Endodermal cell (in vitro differentiated cells): ENCODE results near the gene TRPV2. TPM values are rescaled to one million over a fixed set of nuclear protein-coding genes. Genes with fewer than 3 reads are reported as not detected.

Source experiments
- DNase-seq: peaks from one replicate; pipeline ENCODE4 v3.0.0-alpha.2; 2017
- H3K27ac ChIP-seq: 2 replicates; pipeline ENCODE4 v1.5.1; 2013; ENCODE audit warnings: mild to moderate bottlenecking, low read depth, low read length, moderate library complexity
- H3K27me3 ChIP-seq: 2 replicates; pipeline ENCODE4 v1.6.1; 2013; ENCODE audit warnings: mild to moderate bottlenecking, low read length, moderate library complexity; ENCODE audit not compliant: insufficient read depth, control insufficient read depth, poor library complexity, severe bottlenecking
- H3K36me3 ChIP-seq: 2 replicates; pipeline ENCODE4 v1.7.0; 2013; ENCODE audit warnings: mild to moderate bottlenecking, low read length, moderate library complexity; ENCODE audit not compliant: control insufficient read depth, insufficient read depth
- H3K4me1 ChIP-seq: one replicate; pipeline ENCODE4 v1.7.0; 2013; ENCODE audit warnings: low read length; ENCODE audit not compliant: control insufficient read depth, insufficient read depth
- H3K4me3 ChIP-seq: 2 replicates; pipeline ENCODE4 v1.5.1; 2013; ENCODE audit warnings: mild to moderate bottlenecking, low read length, moderate library complexity
- H3K9ac ChIP-seq: 2 replicates; pipeline ENCODE4 v1.6.1; 2013; ENCODE audit warnings: mild to moderate bottlenecking, low read length, moderate library complexity; ENCODE audit not compliant: poor library complexity, severe bottlenecking; ENCODE audit errors: extremely low read depth
- H3K9me3 ChIP-seq: 2 replicates; pipeline ENCODE4 v1.6.1; 2013; ENCODE audit warnings: mild to moderate bottlenecking, low read length, moderate library complexity; ENCODE audit not compliant: control insufficient read depth
- H3K27ac Mint-ChIP-seq: 2 replicates; pipeline ENCODE4 v1.8.0; 2020; ENCODE audit warnings: mixed read lengths
- H3K27me3 Mint-ChIP-seq: 2 replicates; pipeline ENCODE4 v1.8.0; 2021; ENCODE audit warnings: mild to moderate bottlenecking, mixed read lengths; ENCODE audit not compliant: insufficient read depth
- H3K36me3 Mint-ChIP-seq: 2 replicates; pipeline ENCODE4 v1.8.0; 2020; ENCODE audit warnings: low read depth, mixed read lengths
- H3K4me1 Mint-ChIP-seq: 2 replicates; pipeline ENCODE4 v1.8.0; 2020; ENCODE audit warnings: mixed read lengths
- H3K4me3 Mint-ChIP-seq: 2 replicates; pipeline ENCODE4 v1.8.0; 2020; ENCODE audit warnings: mild to moderate bottlenecking, moderate library complexity, mixed read lengths
- H3K9me3 Mint-ChIP-seq: 2 replicates; pipeline ENCODE4 v1.8.0; 2020; ENCODE audit warnings: mild to moderate bottlenecking, mixed read lengths
- CTCF ChIP-seq: fragments of 200-600 bp; sonication (generic); conservative IDR thresholded peaks from 2 replicates; pipeline ENCODE4 v1.5.0; 2021; ENCODE audit warnings: antibody characterized with exemption, mild to moderate bottlenecking
- WGBS, 2 experiments: methylation state at CpG; one replicate each; pipeline versions ENCODE4 v1.1.5 to v1.1.7; 2013; ENCODE audit warnings: missing lambda C conversion rate in 2 of 2, mixed read lengths in 1 of 2; ENCODE audit not compliant: insufficient coverage in 1 of 2, insufficient read length in 1 of 2; 5-methylcytosine and 5-hydroxymethylcytosine counted together
- total RNA-seq, 2 donors: library from RNA; stranded (reverse); fragmentation: NEBNext Ultra II Directional in 1 of 2; extraction: Animal tissue kit (Norgen Biotek cat#: 25700) in 1 of 2; gene quantifications; 2 replicates in 1 of 2; 3 replicates in 1 of 2; pipeline ENCODE4 v1.2.1, GENCODE V29; 2021

The TRPV2 gene
- total RNA-seq, 2 donors from 2014 or later = 0.51 to 1.1 TPM

GRCh38 chr17:16459855-16460550 lies 44.6 kb downstream of the TRPV2 start:
- H3K9me3 Mint-ChIP-seq = no peaks in the 10 kb centered on the region
- Histone ChIP-seq H3K36me3 (no peaks in the 10 kb centered on the region), H3K9me3 (no peaks in the 10 kb centered on the region), H3K4me3 (no peak overlapping the region), H3K27me3 (no peaks in the 10 kb centered on the region), H3K4me1 (peaks cover 10% of the 10 kb centered on the region), H3K27ac (no peak overlapping the region), H3K9ac (no peak overlapping the region)
- peaks cover 16% of the 10 kb centered on the region for H3K4me1 Mint-ChIP-seq
- 79 to 100% methylated on average over 2 to 5 of the region's 5 CpGs for WGBS, 2 experiments
- H3K27me3 Mint-ChIP-seq = no peaks in the 10 kb centered on the region
- peaks cover 1% of the 10 kb centered on the region for H3K36me3 Mint-ChIP-seq
- peak overlapping the region; percentile 92 for H3K27ac Mint-ChIP-seq
- no peak overlapping the region for H3K4me3 Mint-ChIP-seq
- no peak for TF ChIP-seq CTCF
- peak; percentile 89 for DNase-seq

- no peaks in the 10 kb centered on the region for H3K27me3 Mint-ChIP-seq
- no peak overlapping the region for H3K4me3 ChIP-seq
- no peak overlapping the region for H3K4me3 Mint-ChIP-seq
- no peak overlapping the region for H3K27ac ChIP-seq
- peaks cover 10% of the 10 kb centered on the region for H3K4me1 ChIP-seq
- DNase-seq = no peak
- no peak overlapping the region for H3K9ac ChIP-seq
- no peak for TF ChIP-seq CTCF
- peaks cover 1% of the 10 kb centered on the region for H3K36me3 Mint-ChIP-seq
- no peaks in the 10 kb centered on the region for H3K9me3 ChIP-seq
- H3K9me3 Mint-ChIP-seq = no peaks in the 10 kb centered on the region
- 93 to 96% methylated on average over 5 to 17 of the region's 17 CpGs for WGBS, 2 experiments
- no peak overlapping the region for H3K27ac Mint-ChIP-seq
- H3K4me1 Mint-ChIP-seq = peaks cover 16% of the 10 kb centered on the region
- no peaks in the 10 kb centered on the region for H3K27me3 ChIP-seq
- no peaks in the 10 kb centered on the region for H3K36me3 ChIP-seq
Measured at GRCh38 chr17:16460796-16461605, 45.6 kb downstream of the TRPV2 start.

- no peak overlapping the region for H3K4me3 Mint-ChIP-seq
- H3K27ac Mint-ChIP-seq = no peak overlapping the region
Measured at GRCh38 chr17:16461606-16461866, 46.2 kb downstream of the TRPV2 start.

More at GRCh38 chr17:16461606-16461866, 46.2 kb downstream of the TRPV2 start:
- H3K27ac ChIP-seq = no peak overlapping the region
- no peaks in the 10 kb centered on the region for H3K27me3 ChIP-seq
- DNase-seq = no peak
- Mint-ChIP-seq H3K27me3 (no peaks in the 10 kb centered on the region), H3K36me3 (peaks cover 1% of the 10 kb centered on the region), H3K4me1 (peaks cover 16% of the 10 kb centered on the region), H3K9me3 (no peaks in the 10 kb centered on the region)
- no peak overlapping the region for H3K9ac ChIP-seq
- 87 to 90% methylated on average over 3 of the region's 3 CpGs for WGBS, 2 experiments
- no peaks in the 10 kb centered on the region for H3K9me3 ChIP-seq
- TF ChIP-seq CTCF = no peak
- no peak overlapping the region for H3K4me3 ChIP-seq
- peaks cover 10% of the 10 kb centered on the region for H3K4me1 ChIP-seq
- no peaks in the 10 kb centered on the region for H3K36me3 ChIP-seq
